Gastrocnemius medialis (tissue), 4 donors: ENCODE results near the gene CETN3. TPM values are rescaled to one million over a fixed set of nuclear protein-coding genes. Genes with fewer than 3 reads are reported as not detected.

Source experiments
- ATAC-seq, 2 donors: fragments of 150-250 bp; one replicate each; pipeline ENCODE4 v1.9.1; 2016
- DNase-seq, 2 donors: peaks; one replicate each; pipeline ENCODE4 v3.0.0-alpha.2; 2019
- H3K27ac ChIP-seq, 4 donors: fragments of 200-600 bp; sonication (generic); 1 replicate in 1 of 4; 2 replicates in 3 of 4; pipeline ENCODE4 v1.5.1; 2016 to 2018; ENCODE audit warnings: mild to moderate bottlenecking in 2 of 4, moderate library complexity in 1 of 4
- H3K27me3 ChIP-seq, 3 donors: fragments of 200-600 bp; sonication (generic) in 2 of 3; 1 replicate in 1 of 3; 2 replicates in 2 of 3; pipeline versions ENCODE4 v1.5.1 to v1.6.0; 2016 to 2019; ENCODE audit warnings: mild to moderate bottlenecking in 1 of 3, moderate library complexity in 1 of 3
- H3K36me3 ChIP-seq, 2 donors: fragments of 200-600 bp; sonication (generic) in 1 of 2; one replicate each; pipeline ENCODE4 v1.5.1; 2017 to 2018
- H3K4me1 ChIP-seq, 2 donors: fragments of 200-600 bp; sonication (generic) in 1 of 2; one replicate each; pipeline ENCODE4 v1.5.1; 2016 to 2017; ENCODE audit warnings: mild to moderate bottlenecking in 2 of 2
- H3K4me3 ChIP-seq, 4 donors: fragments of 200-600 bp; sonication (generic) in 3 of 4; 1 replicate in 1 of 4; 2 replicates in 3 of 4; pipeline ENCODE4 v1.5.1; 2016 to 2019; ENCODE audit warnings: mild to moderate bottlenecking in 2 of 4
- H3K9me3 ChIP-seq, 3 donors: fragments of 200-600 bp; sonication (generic) in 2 of 3; 1 replicate in 1 of 3; 2 replicates in 2 of 3; pipeline ENCODE4 v1.5.1; 2016 to 2019
- POLR2A ChIP-seq, 2 donors: fragments of 450-650 bp; IDR thresholded peaks; one replicate each; pipeline ENCODE4 v1.6.1; 2017; ENCODE audit warnings: antibody characterized with exemption in 2 of 2, mild to moderate bottlenecking in 2 of 2, moderate library complexity in 2 of 2
- in situ Hi-C, 4 donors: fragments of 200-750 bp; cut with MboI; loops; one replicate each; pipeline versions ENCODE4 v1.15.0 to v1.8.0; 2017; ENCODE audit warnings: low sequenced_read_pairs in 4 of 4
- intact Hi-C: fragments of 100-400 bp; cut with DNase I; formaldehyde crosslinking; loops from one replicate; pipeline ENCODE4 v1.15.1; 2023; ENCODE audit warnings: low total_unique reads
- total RNA-seq, 4 donors: library from RNA; depleted of rRNA; stranded (reverse); fragments of >200 nt; gene quantifications; one replicate each; pipeline versions ENCODE4 v1.1.0 to v1.2.3, GENCODE V29; 2016
- TF ChIP-seq, protein P1 (sequence below), 5 experiments: fragments of 450-650 bp in 3 of 5; fragments of 200-600 bp in 2 of 5; sonication (generic) in 2 of 5; IDR thresholded peaks in 4 of 5; conservative IDR thresholded peaks in 1 of 5; 1 replicate in 4 of 5; 2 replicates in 1 of 5; pipeline ENCODE4 v1.5.1; 2016 to 2019; ENCODE audit warnings: antibody characterized with exemption in 5 of 5, mild to moderate bottlenecking in 3 of 5, moderate library complexity in 3 of 5

Gene CETN3
- 1 to 10 TPM; 1.4 to 4.9 (median 3.2) TPM for total RNA-seq

- Histone ChIP-seq H3K27ac (peak within 1 kb of the TSS; percentile 92 to 97 (median 94)), H3K27me3 (no peaks in the 10 kb centered on the region), H3K36me3 (peaks cover 0 to 18% of the 10 kb centered on the region in 2 donors), H3K4me3 (peak within 1 kb of the TSS; percentile 76 to 97 (median 86)), H3K9me3 (no peaks in the 10 kb centered on the region), H3K4me1 (peaks cover 12 to 14% of the 10 kb centered on the region in 2 donors)
- TF ChIP-seq, protein P1, sequence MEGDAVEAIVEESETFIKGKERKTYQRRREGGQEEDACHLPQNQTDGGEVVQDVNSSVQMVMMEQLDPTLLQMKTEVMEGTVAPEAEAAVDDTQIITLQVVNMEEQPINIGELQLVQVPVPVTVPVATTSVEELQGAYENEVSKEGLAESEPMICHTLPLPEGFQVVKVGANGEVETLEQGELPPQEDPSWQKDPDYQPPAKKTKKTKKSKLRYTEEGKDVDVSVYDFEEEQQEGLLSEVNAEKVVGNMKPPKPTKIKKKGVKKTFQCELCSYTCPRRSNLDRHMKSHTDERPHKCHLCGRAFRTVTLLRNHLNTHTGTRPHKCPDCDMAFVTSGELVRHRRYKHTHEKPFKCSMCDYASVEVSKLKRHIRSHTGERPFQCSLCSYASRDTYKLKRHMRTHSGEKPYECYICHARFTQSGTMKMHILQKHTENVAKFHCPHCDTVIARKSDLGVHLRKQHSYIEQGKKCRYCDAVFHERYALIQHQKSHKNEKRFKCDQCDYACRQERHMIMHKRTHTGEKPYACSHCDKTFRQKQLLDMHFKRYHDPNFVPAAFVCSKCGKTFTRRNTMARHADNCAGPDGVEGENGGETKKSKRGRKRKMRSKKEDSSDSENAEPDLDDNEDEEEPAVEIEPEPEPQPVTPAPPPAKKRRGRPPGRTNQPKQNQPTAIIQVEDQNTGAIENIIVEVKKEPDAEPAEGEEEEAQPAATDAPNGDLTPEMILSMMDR (IDR thresholded peaks at IDR 0.05 in 4 of 5, conservative IDR thresholded peaks at IDR 0.05 in 1 of 5) = peak in 1 of 5 experiments; percentile 12
- peak; percentile 62 to 89 for TF ChIP-seq POLR2A (IDR thresholded peaks at IDR 0.05)
- intact Hi-C loops (loop anchor here (1.0 to 5.0 kb wide), 3 partner anchors 65 to 1527 kb away; partner anchors contain the start of genes LYSMD3, MBLAC2, MEF2C and POLR3G), in situ Hi-C loops (loop anchor here in 3 of 4 donors (10.0 to 25.0 kb wide), 4 partner anchors 115 to 1697 kb away; partner anchors contain the start of genes LYSMD3 (in 2 of the 3) and ARRDC3 (in 1 of the 3))
- ATAC-seq (peak; percentile 99), DNase-seq (peak; percentile 92 to 93)
These were observed at the start of gene CETN3 for GRCh38 chr5:90409318-90410177. TSS of gene CETN3 (minus strand) at chr5:90409756. CDS start at chr5:90409661, 95 bp downstream.

DNA sequence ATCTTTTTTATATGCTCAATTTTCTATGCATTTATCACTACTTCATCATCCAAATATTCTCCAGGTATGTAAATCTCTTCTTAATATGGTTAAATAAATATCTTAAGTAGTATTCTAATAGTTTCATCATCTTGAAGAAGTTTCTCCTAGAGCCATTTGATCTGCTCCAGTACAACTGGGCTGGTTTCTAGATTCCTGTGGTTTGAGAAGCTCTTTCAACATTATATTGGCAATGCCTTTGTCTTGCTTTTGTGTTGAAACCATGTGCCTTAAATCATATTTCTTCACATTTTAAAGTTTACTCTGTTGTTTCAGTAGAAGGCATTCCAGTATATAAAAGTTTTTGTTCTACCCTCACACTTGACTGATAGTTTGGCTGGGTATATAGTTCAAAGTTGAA, 37.4 kb upstream of the CETN3 start:
- Histone ChIP-seq H3K4me3 (no peak overlapping the region), H3K9me3 (no peaks in the 10 kb centered on the region), H3K4me1 (no peaks in the 10 kb centered on the region), H3K27ac (no peak overlapping the region), H3K36me3 (no peaks in the 10 kb centered on the region), H3K27me3 (no peaks in the 10 kb centered on the region)
- no peak for DNase-seq
- in situ Hi-C loops = loop anchor here in 3 of 4 donors (10.0 to 25.0 kb wide), 3 partner anchors 88 to 340 kb away; no protein-coding TSS in a partner anchor
- TF ChIP-seq POLR2A (IDR thresholded peaks at IDR 0.05) = no peak
- TF ChIP-seq, protein P1 (IDR thresholded peaks at IDR 0.05 in 4 of 5, conservative IDR thresholded peaks at IDR 0.05 in 1 of 5) = no peak
- ATAC-seq = no peak
- intact Hi-C loops = no loop called here

DNA sequence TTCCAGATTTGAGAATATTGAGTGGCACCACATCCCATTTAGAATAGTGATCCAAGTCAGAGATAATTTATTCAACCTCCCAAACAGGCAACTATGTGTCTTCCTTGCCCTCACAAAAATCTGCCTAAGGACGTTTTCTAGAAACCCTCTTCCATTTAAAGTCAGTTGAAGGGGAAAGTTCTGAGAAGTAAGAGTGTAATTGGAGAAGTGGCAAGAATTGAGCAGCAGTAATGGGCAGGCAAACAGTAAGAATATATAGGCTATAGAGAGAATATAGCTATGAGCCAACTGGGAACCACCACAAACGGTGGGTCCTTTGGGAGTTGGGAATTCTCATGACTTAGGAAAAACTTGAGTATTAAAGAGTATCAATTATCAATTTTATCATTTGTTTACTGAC, 31.1 kb upstream of the CETN3 start:
- Histone ChIP-seq H3K27ac (no peak overlapping the region), H3K4me1 (no peaks in the 10 kb centered on the region), H3K36me3 (no peaks in the 10 kb centered on the region), H3K4me3 (no peak overlapping the region), H3K27me3 (no peaks in the 10 kb centered on the region), H3K9me3 (no peaks in the 10 kb centered on the region)
- intact Hi-C loops (no loop called here), in situ Hi-C loops (loop anchor here in 3 of 4 donors (10.0 to 25.0 kb wide), 3 partner anchors 94 to 347 kb away; no protein-coding TSS in a partner anchor)
- ATAC-seq (no peak), DNase-seq (no peak)
- TF ChIP-seq, protein P1 (IDR thresholded peaks at IDR 0.05 in 4 of 5, conservative IDR thresholded peaks at IDR 0.05 in 1 of 5) = no peak
- TF ChIP-seq POLR2A (IDR thresholded peaks at IDR 0.05) = no peak

DNA sequence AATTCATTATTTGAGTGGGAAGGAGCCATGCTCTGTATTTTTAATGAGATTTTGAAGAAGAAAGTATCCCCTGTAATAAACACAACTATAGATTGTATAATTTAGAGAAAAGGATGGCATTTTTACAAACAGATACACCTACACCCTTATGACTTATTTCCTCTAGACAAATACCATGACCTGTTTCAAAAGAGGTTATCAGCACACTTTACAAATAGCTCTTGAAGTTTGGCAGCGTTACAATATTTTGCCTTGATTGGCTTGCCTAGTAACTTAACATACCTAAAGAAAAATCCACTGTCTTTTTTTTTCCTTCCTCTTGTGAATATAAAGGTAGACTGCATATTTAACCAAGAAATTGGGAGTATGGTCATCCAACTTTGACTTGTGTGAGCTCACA, 28.5 kb upstream of the CETN3 start:
- H3K27me3 ChIP-seq = no peaks in the 10 kb centered on the region
- TF ChIP-seq POLR2A (IDR thresholded peaks at IDR 0.05) = no peak
- TF ChIP-seq, protein P1 (IDR thresholded peaks at IDR 0.05 in 4 of 5, conservative IDR thresholded peaks at IDR 0.05 in 1 of 5) = no peak
- no peaks in the 10 kb centered on the region for H3K4me1 ChIP-seq
- ATAC-seq = no peak
- H3K36me3 ChIP-seq = no peaks in the 10 kb centered on the region
- no peak overlapping the region for H3K4me3 ChIP-seq
- H3K9me3 ChIP-seq = no peaks in the 10 kb centered on the region
- in situ Hi-C loops = loop anchor here in 3 of 4 donors (5.0 to 25.0 kb wide), 3 partner anchors 94 to 349 kb away; no protein-coding TSS in a partner anchor
- intact Hi-C loops = loop anchor here (5.0 kb wide), 1 partner anchor 344 kb away; no protein-coding TSS in a partner anchor
- H3K27ac ChIP-seq = no peak overlapping the region
- no peak for DNase-seq
